WERI-Rb-1 (cell line): ENCODE results near the gene KCTD14.

Experiments used
- DNase-seq: peaks from one replicate; pipeline ENCODE4 v3.0.0-alpha.2; 2020
- H3K27ac ChIP-seq: fragments of 250-450 bp; sonication (Bioruptor Pico); 2 replicates; pipeline ENCODE4 v1.5.1; 2020; ENCODE audit warnings: mild to moderate bottlenecking, moderate library complexity
- H3K27me3 ChIP-seq: fragments of 250-450 bp; sonication (Bioruptor Pico); 2 replicates; pipeline ENCODE4 v1.5.1; 2021; ENCODE audit warnings: mild to moderate bottlenecking, low read depth, moderate library complexity; ENCODE audit not compliant: insufficient read depth, severe bottlenecking
- H3K36me3 ChIP-seq: fragments of 250-450 bp; sonication (Bioruptor Pico); 2 replicates; pipeline ENCODE4 v1.5.1; 2020; ENCODE audit warnings: mild to moderate bottlenecking, moderate library complexity
- H3K4me3 ChIP-seq: 2 replicates; pipeline ENCODE4 v1.5.1; 2011; ENCODE audit warnings: low read depth, mild to moderate bottlenecking, control low read depth, low read length
- H3K9me3 ChIP-seq: fragments of 250-450 bp; sonication (Bioruptor Pico); 2 replicates; pipeline ENCODE4 v1.5.1; 2021; ENCODE audit warnings: mild to moderate bottlenecking, moderate library complexity; ENCODE audit not compliant: severe bottlenecking
- CTCF ChIP-seq: IDR thresholded peaks from 2 replicates; pipeline ENCODE4 v1.5.1; 2011; ENCODE audit warnings: low read depth, mild to moderate bottlenecking, control low read depth, inconsistent platforms, low read length

Gene KCTD14

GRCh38 chr11:78022397-78023396 is at the start of gene KCTD14:
Gene KCTD14 (minus strand): TSS chr11:78023276. CDS start chr11:78023249, 27 bp downstream.
- no peak for DNase-seq
- Histone ChIP-seq H3K36me3 (no peaks in the 10 kb centered on the region), H3K4me3 (no peak within 1 kb of the TSS), H3K27me3 (no peaks in the 10 kb centered on the region), H3K9me3 (no peaks in the 10 kb centered on the region), H3K27ac (no peak within 1 kb of the TSS)
- TF ChIP-seq CTCF, result no peak

- peaks cover 84% of the 10 kb centered on the region for H3K36me3 ChIP-seq
- no peak for TF ChIP-seq CTCF
- DNase-seq, result no peak
- H3K4me3 ChIP-seq, result no peak overlapping the region
- no peak overlapping the region for H3K27ac ChIP-seq
- no peaks in the 10 kb centered on the region for H3K9me3 ChIP-seq
- H3K27me3 ChIP-seq, result no peaks in the 10 kb centered on the region
Observed at GRCh38 chr11:78072455-78072854, 49.4 kb upstream of the KCTD14 start.

- Histone ChIP-seq H3K27ac (no peak overlapping the region), H3K36me3 (peaks cover 83% of the 10 kb centered on the region), H3K9me3 (no peaks in the 10 kb centered on the region), H3K27me3 (no peaks in the 10 kb centered on the region), H3K4me3 (no peak overlapping the region)
- DNase-seq, result no peak
- no peak for TF ChIP-seq CTCF
Observed at GRCh38 chr11:78071717-78072116, 48.6 kb upstream of the KCTD14 start.

- no peaks in the 10 kb centered on the region for H3K9me3 ChIP-seq
- no peaks in the 10 kb centered on the region for H3K27me3 ChIP-seq
- TF ChIP-seq CTCF, result no peak
- no peak overlapping the region for H3K4me3 ChIP-seq
- no peak for DNase-seq
- H3K27ac ChIP-seq, result no peak overlapping the region
- peaks cover 72% of the 10 kb centered on the region for H3K36me3 ChIP-seq
Observed at GRCh38 chr11:78070621-78071020, 47.5 kb upstream of the KCTD14 start.

- TF ChIP-seq CTCF, result no peak
- peaks cover 61% of the 10 kb centered on the region for H3K36me3 ChIP-seq
- no peak overlapping the region for H3K4me3 ChIP-seq
- H3K9me3 ChIP-seq, result no peaks in the 10 kb centered on the region
- H3K27ac ChIP-seq, result no peak overlapping the region
- no peaks in the 10 kb centered on the region for H3K27me3 ChIP-seq
- no peak for DNase-seq
Observed at GRCh38 chr11:78069465-78069864, 46.4 kb upstream of the KCTD14 start.
